Central memory CD4-positive, alpha-beta T cell (primary cell): ENCODE results near the gene MBL2.

ENCODE experiments used
- DNase-seq: peaks from one replicate; pipeline ENCODE4 v3.0.0; 2022

The MBL2 gene

DNA sequence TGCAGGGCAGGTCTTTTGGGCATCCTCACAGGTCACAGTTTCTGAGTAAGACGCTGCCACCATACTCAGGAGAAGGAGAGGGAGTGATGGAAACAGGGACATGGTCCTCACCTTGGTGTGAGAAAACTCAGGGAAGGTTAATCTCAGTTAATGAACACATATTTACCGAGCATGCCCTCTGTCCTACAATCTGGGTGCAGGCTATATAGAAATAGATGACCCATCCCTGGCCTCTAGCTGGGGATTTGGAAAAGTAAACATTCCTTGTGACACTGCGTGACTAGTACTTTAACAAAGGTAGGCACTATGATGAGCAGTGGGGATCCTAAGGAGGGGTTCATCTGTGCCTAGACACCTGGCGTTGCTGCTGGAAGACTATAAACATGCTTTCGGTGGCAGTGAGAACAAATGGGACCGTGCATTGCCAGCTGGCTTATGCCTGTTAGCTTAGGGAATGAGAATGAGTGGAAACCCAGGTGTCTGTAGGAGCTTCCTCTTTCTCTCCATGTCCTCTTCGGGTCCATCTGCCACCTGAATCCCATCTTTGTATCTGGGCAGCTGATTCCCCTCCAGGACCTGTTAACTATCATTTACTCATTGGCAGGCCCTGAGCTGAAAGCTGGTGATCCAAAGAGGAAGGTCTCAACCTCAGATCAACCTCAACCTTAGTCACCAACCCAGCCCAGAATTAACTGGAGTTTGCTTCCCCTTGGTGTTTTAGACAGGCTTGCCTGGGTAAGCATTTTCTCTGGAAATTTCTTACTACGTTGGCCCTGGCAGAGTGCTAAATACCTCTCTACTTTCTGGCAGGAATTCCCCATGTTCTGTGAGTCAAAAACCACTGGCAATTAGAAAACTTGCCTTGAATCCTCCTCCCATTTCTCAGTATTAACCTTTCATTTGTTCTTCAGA, 794 bp downstream of the MBL2 start:
- no peak for DNase-seq

DNA sequence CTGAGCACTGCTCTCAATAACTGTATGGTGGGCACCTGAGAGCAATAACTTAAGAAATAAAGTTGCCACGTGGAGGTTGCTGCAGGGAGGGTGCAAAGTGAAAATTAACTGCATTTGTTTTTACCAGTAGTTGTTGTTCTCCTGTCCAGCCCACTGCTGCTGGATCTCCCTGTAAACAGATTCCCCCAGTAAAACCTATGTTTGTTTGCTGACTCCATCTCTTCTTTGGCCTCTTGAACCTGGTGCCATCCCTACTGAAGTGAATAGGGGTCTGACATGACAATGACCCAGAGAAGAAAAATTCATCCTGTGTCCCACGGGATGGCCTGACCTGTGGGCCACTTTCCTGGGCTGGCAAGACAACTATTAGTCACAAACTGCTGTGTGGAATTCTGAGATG, 1.7 kb downstream of the MBL2 start:
- no peak for DNase-seq

DNA sequence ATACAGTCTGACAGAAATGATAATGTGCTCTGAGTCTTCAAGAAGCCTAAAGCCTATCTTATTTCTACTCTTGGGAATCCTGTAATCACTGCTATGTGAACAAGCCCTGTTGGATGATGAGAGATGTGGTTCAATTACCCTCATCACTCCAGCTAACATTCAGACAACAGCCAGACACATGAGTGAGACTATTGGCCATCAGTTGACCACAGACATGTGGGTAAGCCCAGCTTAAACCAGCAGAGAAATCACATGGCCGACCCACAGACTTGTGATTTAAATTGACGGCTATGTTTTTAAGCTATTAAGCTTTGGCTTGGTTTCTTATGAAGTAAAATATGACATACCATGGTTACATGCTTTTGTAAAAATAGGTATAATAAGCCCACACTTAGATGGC, 2.6 kb downstream of the MBL2 start:
- no peak for DNase-seq

DNA sequence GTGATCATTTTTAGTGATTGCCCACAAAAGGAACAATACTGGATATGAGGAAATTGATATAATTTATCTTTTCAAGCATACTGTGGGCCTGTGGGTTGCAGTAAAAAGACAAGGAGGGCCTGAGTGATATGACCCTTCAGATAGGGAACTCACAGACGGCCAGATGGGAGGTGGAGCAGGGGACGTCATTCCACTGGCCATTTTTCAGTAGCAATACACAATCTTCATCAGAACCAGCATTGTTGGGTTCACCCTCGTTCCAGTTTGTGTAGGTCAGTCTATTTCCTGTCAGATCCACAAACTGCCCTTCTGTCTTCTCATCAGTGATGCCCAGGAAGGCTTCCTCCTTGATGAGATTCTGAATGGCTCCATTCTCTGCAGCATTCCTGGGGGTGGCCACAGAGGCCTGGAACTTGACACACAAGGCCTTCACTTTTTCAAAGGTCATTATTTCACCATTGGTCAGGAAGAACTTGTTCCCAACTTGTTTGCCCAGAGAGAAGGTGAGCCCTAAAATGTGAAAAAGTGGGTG, 4.5 kb downstream of the MBL2 start:
- DNase-seq: no peak

DNA sequence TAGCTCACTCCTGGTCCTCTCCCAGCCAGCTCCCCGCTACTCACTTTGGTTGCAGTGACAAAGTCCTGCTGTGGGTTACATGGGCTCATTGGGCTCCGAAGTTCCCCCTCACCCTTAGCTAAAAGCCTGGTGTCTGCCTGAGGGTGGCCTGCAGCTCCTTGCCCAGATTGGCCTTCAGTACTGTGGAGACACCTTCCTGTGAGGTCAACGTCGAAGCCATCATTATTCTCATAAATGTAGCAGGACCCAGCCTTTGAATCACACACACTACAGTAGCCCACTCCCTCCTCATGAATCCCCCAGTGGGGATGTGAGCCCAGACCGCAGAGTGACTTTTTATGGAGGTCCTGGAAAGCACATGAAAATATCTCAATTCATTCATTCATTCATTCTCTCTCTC, 10.5 kb downstream of the MBL2 start:
- DNase-seq: no peak

DNA sequence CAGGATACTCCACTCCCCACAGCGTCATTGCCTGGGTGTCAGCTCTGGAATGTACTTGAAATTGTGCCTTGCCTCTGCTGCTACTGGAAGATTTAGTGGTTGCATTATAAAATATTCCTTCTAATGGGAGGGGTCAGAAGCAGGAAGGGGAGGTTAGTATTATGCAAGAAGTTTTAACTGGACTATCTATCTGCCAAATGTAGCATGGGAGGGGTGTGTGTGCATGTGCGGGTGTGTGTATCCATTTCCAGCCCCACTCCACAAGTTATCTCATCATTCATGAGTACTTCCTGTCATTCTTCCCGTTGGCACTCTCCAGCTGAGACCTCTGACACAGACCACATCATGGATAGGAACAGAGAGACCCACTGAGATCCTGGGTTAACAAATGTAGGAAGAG, 13.4 kb downstream of the MBL2 start:
- no peak for DNase-seq

DNA sequence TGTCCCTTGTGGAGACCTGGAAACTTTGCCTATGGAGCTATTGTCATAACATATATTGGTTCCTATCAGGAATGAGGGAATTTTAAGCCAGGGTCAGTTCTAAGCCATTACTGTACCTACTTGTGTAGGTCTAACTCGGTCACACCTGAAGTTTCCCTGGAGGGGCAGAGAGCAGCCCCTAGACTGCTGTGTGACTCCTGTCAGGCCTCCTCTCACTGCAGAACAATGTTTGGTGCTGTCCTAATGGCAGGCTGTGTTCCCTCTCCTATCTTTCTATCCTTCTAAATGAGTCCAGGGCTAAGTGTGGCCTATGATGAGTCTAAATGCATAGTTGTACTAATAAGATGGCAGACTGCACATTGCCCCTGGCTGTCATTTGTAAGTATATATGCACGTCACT, 14.2 kb downstream of the MBL2 start:
- no peak for DNase-seq

DNA sequence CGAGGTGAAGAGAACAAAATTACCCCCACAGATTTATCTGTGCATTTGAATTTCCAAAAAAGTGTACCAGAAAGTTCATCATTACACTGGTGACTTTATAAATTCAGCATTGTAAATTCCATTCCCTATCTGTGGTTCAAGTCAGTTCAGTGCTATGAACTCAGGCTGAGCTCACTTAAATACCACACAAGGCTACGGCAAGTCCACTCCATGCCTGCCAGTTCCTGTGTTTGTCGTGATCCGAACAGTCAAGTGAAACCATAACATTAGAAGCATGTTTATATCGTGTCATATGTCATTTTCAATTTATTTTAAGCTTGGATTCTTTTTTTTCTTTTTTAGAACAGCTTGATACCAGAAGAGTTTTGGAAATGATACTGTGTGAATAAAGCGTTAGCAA, 14.8 kb downstream of the MBL2 start:
- DNase-seq: no peak

DNA sequence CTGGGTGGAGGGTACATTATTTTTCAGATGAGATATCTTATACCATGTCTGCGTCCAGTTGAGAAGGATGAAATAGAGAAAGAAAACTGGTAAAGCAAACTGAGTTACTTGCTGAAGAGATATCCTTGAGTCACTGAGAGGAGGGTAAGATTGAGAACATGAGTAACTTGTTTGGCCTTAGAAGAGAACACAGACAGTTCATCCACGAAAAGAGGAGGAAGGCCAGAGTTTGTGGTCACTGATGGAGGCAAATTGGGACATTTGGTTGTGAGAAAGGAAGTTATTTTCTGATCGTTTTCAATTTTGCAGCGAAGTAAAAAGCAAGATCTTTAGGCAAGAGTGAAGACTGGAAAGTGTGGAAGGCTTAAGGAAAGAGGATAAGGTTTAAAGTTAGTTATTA, 15.6 kb downstream of the MBL2 start:
- DNase-seq: no peak

DNA sequence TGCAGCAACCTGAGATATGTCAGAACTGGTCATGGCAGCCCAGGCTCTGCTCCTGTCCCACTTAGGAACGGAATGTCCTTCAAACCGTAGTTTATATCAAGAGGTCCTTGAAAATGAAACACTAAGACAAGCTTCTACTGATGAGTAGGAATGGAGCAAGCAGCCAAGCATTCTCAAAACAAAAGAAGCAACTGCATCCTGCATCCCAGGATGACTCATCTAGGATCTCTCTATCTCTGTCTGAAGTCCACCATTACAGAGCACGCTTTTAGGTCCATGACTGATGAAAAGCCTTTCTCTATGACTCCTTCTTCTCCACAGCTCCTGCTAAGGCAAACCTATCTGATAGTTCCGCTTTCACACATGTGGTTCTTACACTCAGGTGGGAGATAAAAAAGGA, 16.3 kb downstream of the MBL2 start:
- DNase-seq: no peak

DNA sequence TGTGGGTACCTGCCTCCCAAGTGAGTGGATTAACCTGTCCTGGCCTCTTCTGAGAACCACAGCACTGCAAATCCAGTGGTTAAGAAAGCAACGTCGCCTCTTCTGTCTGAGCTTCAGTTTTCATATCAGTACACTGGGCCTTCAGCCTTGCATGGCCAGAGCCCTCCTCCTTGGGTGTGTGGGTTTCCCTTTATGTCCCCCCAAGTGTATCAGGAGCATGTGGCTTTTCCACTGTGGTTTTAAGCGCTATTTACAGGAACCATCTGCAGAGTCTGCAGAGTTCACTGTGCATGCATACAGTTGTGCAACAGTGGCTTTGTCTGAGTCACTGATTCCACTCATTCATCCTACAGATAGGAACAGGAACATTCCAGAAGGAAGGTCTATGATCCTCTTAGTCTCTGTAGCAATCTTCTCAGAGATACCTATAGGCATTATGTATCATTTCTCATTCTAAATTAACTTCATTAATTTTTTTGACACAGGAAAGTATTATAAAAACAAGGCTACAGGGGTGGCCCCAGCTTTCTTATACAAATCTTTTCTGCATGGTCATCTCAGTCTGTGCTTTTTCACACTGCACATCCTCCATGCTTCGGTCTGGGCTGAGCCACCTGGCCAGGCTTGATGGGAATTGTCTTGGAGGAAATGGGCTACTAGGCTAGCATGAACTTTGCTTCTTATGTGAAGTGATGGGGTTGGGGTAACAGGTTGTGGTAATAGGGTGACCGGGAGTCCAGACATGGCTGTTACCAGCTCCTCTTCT, 17.1 kb downstream of the MBL2 start:
- no peak for DNase-seq

DNA sequence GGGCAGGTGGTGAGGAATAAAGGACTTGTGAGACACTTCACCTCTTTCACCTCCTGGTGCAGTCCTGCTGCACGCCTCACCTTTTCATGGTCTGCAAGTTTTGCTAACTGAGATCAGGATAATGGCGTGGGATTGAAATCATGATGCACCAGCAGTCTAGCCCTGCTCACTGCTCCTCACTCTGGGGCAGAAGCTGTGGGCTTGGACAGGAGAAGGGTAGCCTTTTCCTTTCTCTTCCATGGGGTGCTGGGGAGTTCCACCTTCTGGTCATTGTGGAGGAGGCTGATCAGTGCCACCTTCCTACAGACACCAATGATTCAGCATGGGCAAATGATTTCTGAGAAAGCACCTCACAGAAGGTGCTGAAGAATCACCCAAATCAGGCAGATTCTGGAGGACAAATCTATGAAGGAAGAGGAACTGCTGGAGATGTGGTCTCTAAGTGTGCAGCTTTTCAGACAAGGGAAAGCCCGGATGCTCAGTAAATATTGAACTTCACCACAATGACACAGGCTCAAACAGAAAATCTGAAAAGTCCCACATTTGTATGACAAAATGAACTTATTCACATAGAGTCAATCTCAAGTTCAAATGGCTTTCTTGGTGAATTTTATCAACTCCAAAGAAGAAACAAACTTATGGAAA, 19.7 kb downstream of the MBL2 start:
- DNase-seq: no peak

DNA sequence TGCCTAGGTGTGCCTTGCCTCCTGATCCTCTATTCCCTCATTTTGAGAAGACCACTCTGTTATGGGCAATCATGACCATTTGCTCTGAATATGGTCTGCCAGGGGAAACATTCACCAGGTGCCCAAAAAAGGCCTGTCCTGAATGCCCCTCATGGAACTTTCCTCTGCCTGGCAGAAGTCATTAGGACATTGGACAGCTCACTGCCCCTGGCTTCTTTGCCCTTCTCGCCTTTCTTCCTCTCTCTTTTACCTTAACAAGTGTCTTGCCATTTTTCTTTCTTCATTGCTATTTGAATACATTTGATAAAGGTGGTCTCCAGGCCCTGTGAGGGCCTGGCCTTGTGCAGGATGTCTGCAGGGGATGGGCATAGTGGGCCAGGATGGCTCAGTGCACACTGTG, 20.3 kb downstream of the MBL2 start:
- no peak for DNase-seq

DNA sequence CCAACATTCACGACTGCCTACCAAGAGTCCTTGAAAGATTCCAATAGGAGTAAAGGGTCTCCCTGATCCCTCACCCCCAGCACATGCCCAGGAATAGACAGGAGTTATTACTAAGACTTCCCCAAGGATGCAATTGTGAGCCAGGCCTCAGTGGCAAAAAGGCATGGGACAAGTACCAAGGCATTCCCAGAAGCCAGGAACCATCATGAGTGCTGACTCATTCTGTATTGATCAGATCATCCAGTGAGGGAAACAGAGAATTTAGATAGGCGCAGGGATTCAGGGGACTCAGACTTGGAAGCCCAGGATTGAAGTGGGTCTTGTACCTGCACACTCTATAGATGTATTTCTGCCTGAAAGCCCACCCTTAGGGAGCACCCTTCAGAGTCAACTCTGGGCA, 21.2 kb downstream of the MBL2 start:
- DNase-seq: no peak

DNA sequence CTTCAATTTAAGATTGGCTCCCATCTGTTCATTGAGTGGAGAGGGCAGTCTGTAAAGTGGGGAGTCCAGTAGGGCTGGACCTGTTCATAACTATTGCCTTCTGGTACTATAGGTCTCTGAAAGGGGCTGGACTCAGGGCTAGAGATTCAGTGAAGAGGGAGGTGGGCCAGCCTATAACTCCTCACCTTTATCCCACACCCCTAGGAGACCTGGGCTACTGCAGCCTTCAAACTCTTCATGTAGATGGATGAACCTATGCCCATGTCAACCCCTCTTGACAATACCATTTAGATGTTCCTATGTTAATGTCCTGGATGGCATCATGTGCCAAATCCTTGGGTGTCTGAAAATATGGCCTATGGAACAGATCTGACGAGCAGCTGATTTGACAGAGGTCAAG, 22.0 kb downstream of the MBL2 start:
- no peak for DNase-seq

DNA sequence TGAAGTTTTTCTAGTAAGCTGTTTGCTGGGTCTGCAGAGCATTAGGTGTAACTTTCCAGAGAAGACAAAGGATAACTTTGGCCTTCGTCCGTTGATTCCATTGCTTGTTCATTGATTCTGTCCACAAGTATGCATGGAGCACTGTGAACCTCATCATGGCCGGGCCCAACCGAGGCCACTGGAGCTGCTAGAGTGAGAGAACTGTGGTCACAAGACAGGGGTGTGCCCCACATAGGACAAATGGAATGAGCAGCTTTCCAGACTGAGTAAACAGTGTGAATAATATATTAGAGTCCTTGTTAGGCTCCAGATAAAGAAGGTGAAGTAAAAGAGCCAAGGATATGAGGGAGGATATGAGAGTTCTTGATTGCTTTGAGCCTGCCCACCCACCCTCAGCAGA, 24.9 kb downstream of the MBL2 start:
- DNase-seq: no peak

DNA sequence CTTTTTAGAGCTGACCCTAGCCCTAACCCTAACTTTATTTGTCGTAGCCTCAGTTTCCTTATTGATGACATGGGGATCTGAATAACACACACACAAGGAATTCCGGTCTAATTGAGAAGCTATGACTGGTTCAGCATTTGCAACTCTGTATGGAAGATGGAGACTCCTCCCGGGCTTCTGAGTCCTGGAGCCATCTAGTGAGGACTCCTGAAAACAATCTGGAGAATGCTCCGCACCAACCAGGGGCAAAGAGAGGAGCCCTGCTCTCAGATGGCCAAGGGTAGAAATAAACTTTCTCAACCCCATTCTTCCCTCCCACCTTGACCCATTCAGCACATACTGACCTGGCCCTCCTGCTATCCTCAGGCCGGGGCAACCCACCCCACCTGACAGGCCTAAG, 26.4 kb downstream of the MBL2 start:
- DNase-seq: no peak

DNA sequence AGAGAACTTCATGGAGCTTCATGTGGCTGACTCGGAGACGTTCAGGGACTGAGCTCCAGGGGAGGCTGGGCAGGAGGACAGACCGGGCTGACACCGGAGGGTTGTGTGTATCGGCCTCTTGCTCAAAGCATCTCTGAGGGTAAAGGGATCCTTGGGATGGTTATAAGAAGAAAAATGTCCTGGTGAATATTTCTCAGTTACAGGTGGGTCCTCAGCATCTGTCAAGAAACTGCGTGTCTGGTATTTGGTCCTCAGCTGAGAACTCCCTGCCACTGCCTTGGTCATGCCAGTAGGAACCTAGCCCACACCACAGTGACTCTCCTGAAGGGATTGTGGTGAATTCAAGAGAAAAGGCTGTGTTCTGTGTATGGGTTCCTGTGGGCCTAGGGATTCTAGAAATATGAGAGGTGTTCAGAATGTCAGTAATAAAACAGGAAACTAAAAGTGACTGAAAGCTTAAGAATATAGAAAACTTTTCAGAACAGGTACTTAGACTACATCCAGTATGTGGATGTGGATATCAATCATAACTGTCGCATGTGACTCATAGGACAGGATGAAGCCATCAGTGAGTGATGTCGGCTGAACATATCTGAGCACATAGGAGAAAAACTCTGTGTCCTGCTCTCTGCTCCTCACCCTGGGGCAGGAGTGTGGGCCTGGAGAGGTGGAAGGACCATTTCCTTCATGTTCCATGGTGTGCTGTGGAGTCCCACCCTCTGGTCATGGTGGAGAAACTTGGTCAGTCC, 28.4 kb downstream of the MBL2 start:
- no peak for DNase-seq

DNA sequence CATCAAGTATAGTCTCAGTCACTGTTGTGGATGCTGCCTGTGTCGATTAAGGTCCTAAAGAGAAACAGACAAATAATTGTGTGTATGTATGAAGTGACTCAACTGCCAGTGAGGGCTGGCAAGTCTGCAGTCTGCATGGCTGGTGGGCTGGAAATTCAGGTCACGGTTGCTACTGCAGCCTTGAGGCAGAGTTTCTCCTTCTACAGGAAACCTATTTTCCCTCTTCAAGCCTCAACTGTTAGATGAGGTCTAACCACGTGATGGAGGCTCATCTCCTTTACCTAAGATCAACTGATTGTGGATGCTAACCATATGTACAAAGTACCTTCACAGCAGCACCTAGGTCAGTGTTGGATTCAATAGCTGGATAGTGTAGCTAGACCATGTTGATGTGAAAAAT, 29.9 kb downstream of the MBL2 start:
- no peak for DNase-seq

DNA sequence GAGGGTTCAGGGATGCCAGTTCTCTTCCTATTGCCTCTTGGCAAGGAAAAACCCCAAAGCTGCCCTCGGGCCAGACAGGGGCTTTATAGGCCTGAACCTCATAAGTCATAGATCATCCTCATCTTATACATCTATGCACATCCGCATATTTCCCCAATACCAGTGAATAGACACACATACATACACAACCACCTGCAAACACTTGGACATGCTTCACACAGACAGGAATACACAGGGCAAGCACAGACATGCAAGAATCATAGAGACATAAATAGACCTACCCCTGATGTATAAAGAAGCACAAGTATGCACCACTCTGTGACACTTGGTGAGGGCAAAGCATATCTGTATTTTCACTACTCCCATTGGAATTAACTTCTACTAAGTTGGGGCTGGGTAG, 30.7 kb downstream of the MBL2 start:
- no peak for DNase-seq

DNA sequence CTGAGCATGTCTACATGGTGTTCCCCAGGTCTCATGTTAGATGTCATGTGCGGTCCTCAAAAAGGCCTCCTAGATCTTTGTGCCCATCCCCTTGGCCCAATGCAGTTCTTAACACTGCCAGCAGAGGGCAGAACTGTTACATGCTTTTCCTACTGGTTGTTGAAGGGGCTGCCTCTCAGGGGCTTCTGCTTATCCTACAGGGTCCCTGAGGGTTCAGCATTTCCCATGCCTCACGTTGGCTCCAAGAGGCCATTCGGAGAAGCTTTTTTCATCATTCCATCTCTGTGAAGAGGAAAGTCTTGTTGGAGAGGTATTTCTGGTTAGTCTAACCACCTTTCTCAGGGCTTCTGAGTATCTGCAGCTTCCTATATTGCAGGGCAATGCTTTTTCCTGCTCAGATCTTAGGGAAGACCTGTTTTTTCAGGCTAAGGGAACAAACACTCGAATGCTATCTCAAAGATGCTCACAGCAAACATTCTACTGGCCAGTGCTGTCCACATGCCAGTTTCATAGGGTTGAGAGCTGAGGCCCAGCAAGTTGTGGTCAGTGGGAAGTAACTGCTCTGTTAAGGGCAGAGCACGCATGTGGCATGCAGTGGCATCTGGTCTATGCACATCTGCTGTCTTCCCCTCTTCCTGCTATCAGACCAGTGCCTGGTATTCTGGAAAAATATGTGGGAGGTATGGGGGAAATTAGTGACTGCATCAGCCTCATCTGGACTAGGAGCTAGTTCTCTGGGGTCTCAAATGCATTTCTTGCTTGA, 31.5 kb downstream of the MBL2 start:
- no peak for DNase-seq

DNA sequence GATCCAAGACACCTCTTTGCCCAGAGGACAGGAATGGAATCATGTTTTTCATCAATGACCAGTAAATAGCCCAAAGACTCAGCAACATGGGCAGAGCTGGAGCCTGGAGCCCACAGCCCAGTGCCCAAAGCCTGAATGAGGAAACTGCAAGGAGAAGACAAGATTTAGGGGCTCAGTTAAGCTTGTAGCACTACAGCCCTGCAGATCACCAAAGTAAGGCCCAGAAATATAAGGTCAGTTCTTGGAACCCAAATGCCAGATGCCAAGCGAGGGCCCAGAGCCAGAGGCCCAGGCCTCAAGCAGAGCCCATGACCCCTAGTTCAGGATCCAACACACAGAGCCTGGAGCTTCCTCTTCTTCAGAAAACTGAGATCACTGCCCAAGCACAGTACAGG, 32.4 kb downstream of the MBL2 start:
- no peak for DNase-seq
